Tibial artery (tissue), 4 donors: ENCODE measurements around the gene ATP6V0E2.
"Not testable (repeated sequence)": the region's sequence is repeated elsewhere in the genome, so short reads cannot be mapped to it uniquely, and the experiment has no call there.

Experiments
- DNase-seq, 2 donors: peaks; one replicate each; pipeline ENCODE4 v3.0.0-alpha.2; 2019
- H3K27ac ChIP-seq, 2 donors: fragments of 200-600 bp; sonication (generic) in 1 of 2; 1 replicate in 1 of 2; 2 replicates in 1 of 2; pipeline ENCODE4 v1.5.1; 2018 to 2019; ENCODE audit warnings: mild to moderate bottlenecking in 1 of 2
- H3K27me3 ChIP-seq, 2 donors: fragments of 200-600 bp; sonication (generic) in 1 of 2; one replicate each; pipeline versions ENCODE4 v1.5.1 to v1.6.0; 2016 to 2019
- H3K36me3 ChIP-seq, 3 donors: fragments of 200-600 bp; sonication (generic) in 2 of 3; one replicate each; pipeline ENCODE4 v1.5.1; 2016 to 2019; ENCODE audit warnings: mild to moderate bottlenecking in 2 of 3
- H3K4me1 ChIP-seq, 4 donors: fragments of 200-600 bp; sonication (generic) in 2 of 4; 1 replicate in 3 of 4; 2 replicates in 1 of 4; pipeline ENCODE4 v1.5.1; 2016 to 2019
- H3K4me3 ChIP-seq, 2 donors: fragments of 200-600 bp; sonication (generic) in 1 of 2; 1 replicate in 1 of 2; 2 replicates in 1 of 2; pipeline ENCODE4 v1.5.1; 2018 to 2019; ENCODE audit warnings: mild to moderate bottlenecking in 2 of 2
- H3K9me3 ChIP-seq, 3 donors: fragments of 200-600 bp; sonication (generic) in 1 of 3; one replicate each; pipeline ENCODE4 v1.5.1; 2016 to 2019
- intact Hi-C: fragments of 100-400 bp; cut with DNase I; formaldehyde crosslinking; loops from one replicate; pipeline ENCODE4 v1.15.0; 2023; ENCODE audit warnings: low total_unique reads
- TF ChIP-seq, protein P1 (sequence below), 2 experiments: fragments of 200-600 bp in 1 of 2; fragments of 450-650 bp in 1 of 2; IDR thresholded peaks; one replicate each; pipeline ENCODE4 v1.5.1; 2017 to 2019; ENCODE audit warnings: antibody characterized with exemption in 2 of 2, mild to moderate bottlenecking in 1 of 2, moderate library complexity in 1 of 2

ATP6V0E2 gene

DNA sequence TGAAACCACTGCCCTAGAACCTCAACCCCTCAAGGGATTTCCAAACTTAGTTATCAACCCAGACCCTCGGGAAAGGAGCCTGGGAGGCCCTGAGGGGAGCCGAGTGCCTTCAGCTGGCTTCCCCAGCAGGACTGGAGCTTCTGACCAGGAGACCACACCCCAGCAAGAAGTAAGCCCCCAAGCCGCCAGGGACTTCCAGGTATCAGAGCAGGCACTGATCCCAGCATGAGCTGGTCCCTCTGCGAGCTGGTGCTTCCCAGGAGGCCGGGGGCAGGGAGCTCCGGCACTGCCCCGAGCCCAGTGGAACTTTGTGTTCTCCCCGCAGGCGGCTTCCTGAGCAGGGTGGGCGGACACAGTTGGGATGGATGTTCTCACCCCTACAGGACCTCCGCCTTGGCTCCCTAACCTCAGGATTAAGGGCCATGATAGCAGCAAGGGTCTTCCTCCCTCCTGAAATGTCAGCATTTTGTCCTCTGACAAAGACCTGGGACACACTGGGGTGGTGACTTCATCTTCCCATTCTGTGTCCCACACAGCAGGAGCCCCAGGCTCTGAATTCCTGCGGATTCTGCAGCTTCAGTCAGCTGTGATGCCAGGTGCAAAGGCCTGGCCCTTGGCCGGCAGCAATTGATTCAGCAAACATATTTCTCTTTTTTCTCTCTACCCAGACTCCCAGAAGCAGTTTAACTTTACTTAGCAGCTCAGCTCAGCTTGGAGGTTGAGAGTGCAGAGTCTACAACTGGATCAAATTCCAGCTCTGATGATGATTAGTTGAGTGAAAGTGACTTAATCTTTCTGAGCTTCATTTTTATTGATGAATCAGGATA lies 11.6 kb downstream of the ATP6V0E2 start:
- DNase-seq = no peak
- intact Hi-C loops = loop anchor here (10.0 kb wide), 1 partner anchor 389 kb away; no protein-coding TSS in a partner anchor
- peaks cover 0 to 29% (median 19%) of the 10 kb centered on the region in 4 donors for H3K4me1 ChIP-seq

DNA sequence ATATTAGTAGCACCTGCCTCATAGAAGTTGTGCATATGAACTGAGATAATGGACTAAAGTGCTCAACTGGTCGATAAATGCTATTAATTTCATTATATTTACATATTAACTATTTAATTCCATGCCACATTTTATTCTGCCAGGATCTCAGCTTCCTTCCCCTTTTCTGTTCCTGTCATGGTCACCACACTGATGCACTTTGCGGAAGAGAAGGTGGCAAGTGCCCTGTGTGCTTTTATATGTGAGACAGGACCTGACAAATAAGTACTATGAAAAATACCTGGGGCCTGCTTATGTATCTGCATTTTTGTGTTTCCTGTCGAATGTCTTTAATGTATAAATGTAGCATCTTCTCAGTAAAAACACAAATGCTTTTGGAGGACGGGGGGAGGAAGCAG lies 12.2 kb downstream of the ATP6V0E2 start:
- Histone ChIP-seq H3K4me3 (no peak overlapping the region), H3K27ac (no peak overlapping the region), H3K36me3 (no peaks in the 10 kb centered on the region), H3K4me1 (peaks cover 0 to 29% (median 19%) of the 10 kb centered on the region in 4 donors), H3K9me3 (no peaks in the 10 kb centered on the region), H3K27me3 (no peaks in the 10 kb centered on the region)
- intact Hi-C loops = loop anchor here (10.0 kb wide), 1 partner anchor 389 kb away; no protein-coding TSS in a partner anchor
- no peak for DNase-seq
- TF ChIP-seq, protein P1, sequence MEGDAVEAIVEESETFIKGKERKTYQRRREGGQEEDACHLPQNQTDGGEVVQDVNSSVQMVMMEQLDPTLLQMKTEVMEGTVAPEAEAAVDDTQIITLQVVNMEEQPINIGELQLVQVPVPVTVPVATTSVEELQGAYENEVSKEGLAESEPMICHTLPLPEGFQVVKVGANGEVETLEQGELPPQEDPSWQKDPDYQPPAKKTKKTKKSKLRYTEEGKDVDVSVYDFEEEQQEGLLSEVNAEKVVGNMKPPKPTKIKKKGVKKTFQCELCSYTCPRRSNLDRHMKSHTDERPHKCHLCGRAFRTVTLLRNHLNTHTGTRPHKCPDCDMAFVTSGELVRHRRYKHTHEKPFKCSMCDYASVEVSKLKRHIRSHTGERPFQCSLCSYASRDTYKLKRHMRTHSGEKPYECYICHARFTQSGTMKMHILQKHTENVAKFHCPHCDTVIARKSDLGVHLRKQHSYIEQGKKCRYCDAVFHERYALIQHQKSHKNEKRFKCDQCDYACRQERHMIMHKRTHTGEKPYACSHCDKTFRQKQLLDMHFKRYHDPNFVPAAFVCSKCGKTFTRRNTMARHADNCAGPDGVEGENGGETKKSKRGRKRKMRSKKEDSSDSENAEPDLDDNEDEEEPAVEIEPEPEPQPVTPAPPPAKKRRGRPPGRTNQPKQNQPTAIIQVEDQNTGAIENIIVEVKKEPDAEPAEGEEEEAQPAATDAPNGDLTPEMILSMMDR (IDR thresholded peaks at IDR 0.05) = no peak

More for the DNA sequence above, 11.6 kb downstream of the ATP6V0E2 start:
- Histone ChIP-seq H3K9me3 (no peaks in the 10 kb centered on the region), H3K27me3 (no peaks in the 10 kb centered on the region), H3K36me3 (no peaks in the 10 kb centered on the region), H3K27ac (no peak overlapping the region), H3K4me3 (no peak overlapping the region)
- TF ChIP-seq, protein P1 (IDR thresholded peaks at IDR 0.05) = no peak

DNA sequence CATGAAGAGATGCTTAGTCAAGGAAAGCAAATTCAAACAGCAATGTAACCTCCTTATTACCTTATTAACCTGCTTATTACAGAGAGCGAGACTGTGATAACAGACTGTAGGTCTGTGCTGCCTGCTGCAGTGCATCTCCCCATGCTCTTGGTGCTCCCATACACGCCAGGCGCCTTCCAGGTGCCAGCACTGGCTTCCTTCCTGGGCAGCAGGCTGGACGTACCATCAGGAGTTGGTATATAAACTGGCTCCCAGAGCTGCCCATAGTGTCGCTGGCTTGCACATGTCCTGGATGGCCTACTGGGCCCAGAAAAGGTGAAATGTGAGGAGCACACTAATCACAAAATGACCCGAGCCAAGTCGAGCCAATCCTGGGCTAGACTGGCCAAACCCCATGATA lies 13.5 kb downstream of the ATP6V0E2 start:
- H3K27ac ChIP-seq = no peak overlapping the region
- intact Hi-C loops = loop anchor here (10.0 kb wide), 1 partner anchor 387 kb away; no protein-coding TSS in a partner anchor
- TF ChIP-seq, protein P1 (IDR thresholded peaks at IDR 0.05) = no peak

DNA sequence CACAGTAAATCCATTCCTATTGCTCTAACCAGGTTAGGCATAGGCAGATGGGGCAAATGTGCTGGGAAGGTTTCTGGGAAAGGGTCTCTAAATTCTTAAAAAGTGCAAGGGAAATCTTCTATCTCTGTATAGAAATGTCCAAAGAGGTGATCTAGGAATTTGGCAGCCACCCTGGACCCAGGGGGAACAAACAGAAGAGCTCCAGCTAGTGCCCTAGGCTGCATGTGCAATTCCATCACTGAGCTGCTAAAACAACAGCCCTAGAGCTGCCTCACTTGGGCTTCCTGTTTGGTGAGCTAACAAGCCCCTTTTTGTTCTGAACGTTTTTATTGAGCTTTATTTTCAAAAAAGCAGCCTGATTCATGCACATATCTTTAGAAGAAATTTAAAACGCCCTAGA lies 16.9 kb downstream of the ATP6V0E2 start:
- H3K27me3 ChIP-seq, H3K4me1 ChIP-seq, H3K36me3 ChIP-seq, H3K9me3 ChIP-seq, DNase-seq, H3K27ac ChIP-seq, intact Hi-C loops, H3K4me3 ChIP-seq: not testable (repeated sequence)

More for the DNA sequence above, 13.5 kb downstream of the ATP6V0E2 start:
- H3K9me3 ChIP-seq = no peaks in the 10 kb centered on the region
- H3K4me1 ChIP-seq = peaks cover 0 to 29% (median 19%) of the 10 kb centered on the region in 4 donors
- H3K36me3 ChIP-seq = no peaks in the 10 kb centered on the region
- no peak overlapping the region for H3K4me3 ChIP-seq
- no peak for DNase-seq
- no peaks in the 10 kb centered on the region for H3K27me3 ChIP-seq

DNA sequence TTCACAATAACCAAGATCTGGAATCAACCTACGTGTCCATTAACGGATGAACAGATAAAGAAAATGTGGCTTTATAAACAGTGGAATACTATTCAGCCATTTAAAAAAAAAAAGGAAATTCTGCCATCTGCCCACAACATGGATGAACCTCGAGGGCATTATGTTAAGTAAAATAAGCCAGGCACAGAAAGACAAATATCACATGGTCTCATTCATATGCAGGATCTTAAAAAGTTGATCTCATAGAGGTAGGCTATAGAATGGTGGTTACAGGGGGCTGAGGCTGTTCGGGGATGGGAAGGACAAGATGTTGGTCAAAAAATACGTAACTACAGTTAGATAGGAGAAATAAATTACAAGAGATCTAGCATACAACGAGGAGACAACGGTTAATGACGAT lies 21.2 kb downstream of the ATP6V0E2 start:
- H3K27me3 ChIP-seq, DNase-seq, H3K9me3 ChIP-seq, intact Hi-C loops, H3K4me1 ChIP-seq, H3K4me3 ChIP-seq, H3K27ac ChIP-seq, H3K36me3 ChIP-seq: not testable (repeated sequence)

DNA sequence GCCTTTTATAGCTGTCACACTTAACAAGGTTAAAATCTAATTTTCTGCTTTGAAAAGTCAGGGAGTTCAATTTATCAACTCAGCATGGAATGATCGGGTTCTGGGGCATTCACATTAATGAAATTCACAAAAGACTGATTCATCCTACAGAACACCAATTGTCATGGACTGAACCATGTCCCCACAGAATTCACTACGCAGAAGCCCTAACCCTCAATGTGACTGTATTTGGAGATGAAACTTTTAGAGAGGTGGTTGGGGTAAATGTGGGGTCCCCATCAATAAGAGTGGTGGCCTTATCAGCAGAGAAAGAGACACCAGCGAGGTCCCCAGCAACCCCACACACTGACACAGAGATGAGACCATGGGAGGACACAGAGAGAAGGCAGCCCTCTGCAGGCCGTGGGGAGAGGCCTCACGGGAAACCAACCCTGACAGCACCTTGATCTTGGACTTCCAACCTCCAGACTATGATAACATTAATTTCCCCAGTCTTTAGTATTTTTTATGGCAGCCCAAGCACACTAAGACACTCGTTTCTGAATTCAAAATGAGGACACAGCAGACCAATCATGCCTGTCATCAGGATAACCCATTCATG lies 34.1 kb downstream of the ATP6V0E2 start:
- H3K4me1 ChIP-seq, H3K9me3 ChIP-seq, H3K27me3 ChIP-seq, H3K27ac ChIP-seq, H3K36me3 ChIP-seq, H3K4me3 ChIP-seq, DNase-seq, intact Hi-C loops: not testable (repeated sequence)

DNA sequence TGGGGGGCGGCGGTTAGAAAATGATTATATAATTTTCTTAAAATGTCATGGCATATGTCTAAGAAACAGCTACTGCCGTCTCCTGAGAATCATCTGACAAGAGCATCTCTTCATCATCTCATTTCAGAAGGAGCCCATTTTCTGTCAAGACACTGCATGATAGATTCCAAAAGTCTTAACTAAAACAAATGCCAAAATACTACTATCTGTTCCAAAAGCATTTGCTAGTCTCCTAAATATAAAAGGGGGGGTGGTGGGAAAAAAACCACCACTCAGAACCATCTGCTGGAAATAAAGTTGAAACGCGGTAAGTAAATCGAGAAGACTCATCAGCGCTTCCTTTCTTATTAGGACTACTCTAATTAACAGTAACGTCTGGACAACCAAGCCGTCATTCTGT lies 36.5 kb downstream of the ATP6V0E2 start:
- H3K36me3 ChIP-seq, intact Hi-C loops, DNase-seq, H3K4me1 ChIP-seq, H3K27me3 ChIP-seq, H3K27ac ChIP-seq, H3K4me3 ChIP-seq, H3K9me3 ChIP-seq: not testable (repeated sequence)

DNA sequence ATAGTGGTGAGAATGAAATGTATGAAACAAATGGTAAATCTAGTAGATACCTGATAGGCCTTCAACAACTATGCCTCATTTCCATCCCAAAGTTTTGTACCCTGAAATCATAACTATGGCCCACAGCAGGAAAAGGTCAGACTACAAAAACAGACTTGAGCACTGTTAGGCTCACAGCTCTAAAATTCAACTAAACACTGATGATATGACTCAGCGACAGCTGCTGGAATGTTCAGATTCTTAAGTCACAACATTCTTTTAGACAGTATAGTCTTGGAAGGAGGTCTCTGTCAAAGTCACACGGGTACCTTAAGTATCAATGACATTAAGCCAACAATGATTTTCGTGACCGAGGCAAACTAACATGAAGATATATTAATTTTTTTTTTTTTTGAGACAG lies 38.4 kb downstream of the ATP6V0E2 start:
- DNase-seq, intact Hi-C loops, H3K4me3 ChIP-seq, H3K9me3 ChIP-seq, H3K36me3 ChIP-seq, H3K4me1 ChIP-seq, H3K27me3 ChIP-seq, H3K27ac ChIP-seq: not testable (repeated sequence)

DNA sequence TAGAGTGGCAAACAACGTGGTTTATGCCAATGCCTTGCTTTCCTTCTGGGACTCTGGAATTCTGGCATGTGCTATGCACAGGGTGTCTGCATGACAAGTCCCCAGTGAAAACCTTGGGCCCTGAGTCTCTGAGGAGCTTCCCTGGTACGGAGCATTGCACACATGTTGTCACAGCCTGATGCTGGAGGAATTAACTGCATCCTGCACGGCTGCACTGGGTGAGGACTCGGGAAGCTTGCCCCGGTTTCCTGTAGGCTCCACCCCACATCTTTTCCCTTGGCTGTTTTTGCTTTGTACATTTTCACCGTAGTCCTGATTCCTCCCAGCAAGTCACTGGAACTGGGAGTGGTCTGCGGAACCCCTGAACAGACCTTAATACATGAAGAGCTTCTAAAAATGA lies 52.6 kb downstream of the ATP6V0E2 start:
- intact Hi-C loops, H3K4me1 ChIP-seq, H3K36me3 ChIP-seq, H3K27me3 ChIP-seq, H3K27ac ChIP-seq, H3K4me3 ChIP-seq, DNase-seq, H3K9me3 ChIP-seq: not testable (repeated sequence)
